IMR-90 (cell line): ENCODE measurements around the gene WLS. TPM values are rescaled to one million over a fixed set of nuclear protein-coding genes. Genes with fewer than 3 reads are reported as not detected.

Experiments used
- ATAC-seq: fragments of 200-7000 bp; cut with Tn5 transposase; 2 replicates; pipeline ENCODE4 v1.9.1; 2020; ENCODE audit warnings: low read depth, mild to moderate bottlenecking, moderate library complexity
- BruUV-seq: library from RNA; stranded (reverse); fragments of 400-500 nt; replicated peaks from 2 replicates; lab custom pipeline; 2021; lab: Mats Ljungman, UMichigan
- CTCF ChIA-PET: fragments of 300-600 bp; formaldehyde crosslinking; extraction: SDS; loops from one replicate; lab custom pipeline; 2021; ENCODE audit warnings: antibody characterized with exemption; lab: Yijun Ruan, JAX
- POLR2A ChIA-PET: fragments of 300-600 bp; sonication (Branson Sonifier 250); formaldehyde crosslinking; loops from one replicate; lab custom pipeline; 2022; ENCODE audit warnings: antibody characterized with exemption; ENCODE audit not compliant: unreplicated experiment; lab: Charles Lee
- DNase-seq: peaks from one replicate; pipeline ENCODE4 v3.0.0; 2013
- H2AFZ ChIP-seq: replicated peaks from 2 replicates; pipeline ENCODE3; 2013; ENCODE audit warnings: low read length, mild to moderate bottlenecking; ENCODE audit not compliant: poor library complexity
- H2AK5ac ChIP-seq: 2 replicates; pipeline ENCODE4 v1.6.1; 2013; ENCODE audit warnings: low read depth, low read length, inconsistent platforms
- H2AK9ac ChIP-seq: replicated peaks from 2 replicates; pipeline ENCODE3; 2013; ENCODE audit warnings: mild to moderate bottlenecking, low read depth, low read length, moderate library complexity; ENCODE audit not compliant: poor library complexity
- H2BK120ac ChIP-seq: 2 replicates; pipeline ENCODE4 v1.6.1; 2013; ENCODE audit warnings: low read depth, low read length, inconsistent platforms
- H2BK15ac ChIP-seq: 3 replicates; pipeline ENCODE4 v1.6.1; 2013; ENCODE audit warnings: low read depth, low read length, inconsistent platforms
- H2BK20ac ChIP-seq: 2 replicates; pipeline ENCODE4 v1.6.1; 2013; ENCODE audit warnings: low read depth, mild to moderate bottlenecking, inconsistent platforms, low read length, moderate library complexity
- H2BK5ac ChIP-seq: 2 replicates; pipeline ENCODE4 v1.6.1; 2013; ENCODE audit warnings: mild to moderate bottlenecking, low read depth, low read length, inconsistent platforms; ENCODE audit not compliant: poor library complexity, severe bottlenecking
- H3K14ac ChIP-seq: replicated peaks from 2 replicates; pipeline ENCODE4 v1.6.1; 2013; ENCODE audit warnings: low read depth, low read length, inconsistent platforms
- H3K18ac ChIP-seq: 2 replicates; pipeline ENCODE4 v1.6.1; 2013; ENCODE audit warnings: low read depth, low read length, control low read depth
- H3K23ac ChIP-seq: 2 replicates; pipeline ENCODE4 v1.6.1; 2013; ENCODE audit warnings: low read depth, low read length, inconsistent platforms
- H3K27ac ChIP-seq: 2 replicates; pipeline ENCODE4 v1.5.1; 2013; ENCODE audit warnings: mild to moderate bottlenecking, control low read depth, low read length; ENCODE audit not compliant: insufficient read depth
- H3K27me3 ChIP-seq: 2 replicates; pipeline ENCODE4 v1.6.1; 2013; ENCODE audit warnings: low read length; ENCODE audit not compliant: control insufficient read depth, insufficient read depth
- H3K36me3 ChIP-seq: 2 replicates; pipeline ENCODE4 v1.6.1; 2013; ENCODE audit warnings: low read length, mixed read lengths; ENCODE audit not compliant: control insufficient read depth, insufficient read depth
- H3K4ac ChIP-seq: 2 replicates; pipeline ENCODE4 v1.6.1; 2013; ENCODE audit warnings: low read depth, low read length, inconsistent platforms
- H3K4me1 ChIP-seq: 2 replicates; pipeline ENCODE4 v1.6.1; 2013; ENCODE audit warnings: low read length, mixed read lengths; ENCODE audit not compliant: control insufficient read depth, insufficient read depth
- H3K4me2 ChIP-seq: 2 replicates; pipeline ENCODE4 v1.6.1; 2013; ENCODE audit warnings: low read depth, mild to moderate bottlenecking, control low read depth, low read length, moderate library complexity
- H3K4me3 ChIP-seq: 2 replicates; pipeline ENCODE4 v1.5.1; 2013; ENCODE audit warnings: low read depth, mild to moderate bottlenecking, control low read depth, low read length, moderate library complexity; ENCODE audit not compliant: insufficient read depth
- H3K56ac ChIP-seq: 2 replicates; pipeline ENCODE4 v1.6.1; 2013; ENCODE audit warnings: low read length, inconsistent platforms; ENCODE audit not compliant: insufficient read depth; ENCODE audit errors: extremely low read depth
- H3K79me1 ChIP-seq, 2 experiments: 2 replicates each; pipeline ENCODE4 v1.6.1; 2013; ENCODE audit warnings: low read length in 2 of 2, inconsistent platforms in 1 of 2, low read depth in 1 of 2
- H3K9ac ChIP-seq: 2 replicates; pipeline ENCODE4 v1.6.1; 2013; ENCODE audit warnings: low read depth, low read length, control low read depth
- H3K9me1 ChIP-seq: 2 replicates; pipeline ENCODE4 v1.6.1; 2013; ENCODE audit warnings: low read length, inconsistent platforms; ENCODE audit not compliant: insufficient read depth
- H3K9me3 ChIP-seq: 2 replicates; pipeline ENCODE4 v1.6.1; 2013; ENCODE audit warnings: low read length; ENCODE audit not compliant: control insufficient read depth, insufficient read depth
- H4K20me1 ChIP-seq: 2 replicates; pipeline ENCODE4 v1.6.1; 2013; ENCODE audit warnings: low read length, inconsistent platforms; ENCODE audit not compliant: insufficient read depth
- H4K5ac ChIP-seq: 2 replicates; pipeline ENCODE4 v1.6.1; 2013; ENCODE audit warnings: mild to moderate bottlenecking, low read depth, low read length, control low read depth
- H4K8ac ChIP-seq, 2 experiments: 2 replicates each; pipeline ENCODE4 v1.6.1; 2013; ENCODE audit warnings: low read depth in 2 of 2, low read length in 2 of 2, control low read depth in 1 of 2, inconsistent platforms in 1 of 2
- H4K91ac ChIP-seq: 2 replicates; pipeline ENCODE4 v1.6.1; 2013; ENCODE audit warnings: low read depth, low read length, inconsistent platforms; ENCODE audit not compliant: insufficient read depth
- MAFK ChIP-seq: IDR thresholded peaks from 2 replicates; pipeline ENCODE4 v1.6.1; 2012; ENCODE audit warnings: low read depth, low read length, improper control_type of control experiment
- RAD21 ChIP-seq: IDR thresholded peaks from 2 replicates; pipeline ENCODE4 v1.6.1; 2012; ENCODE audit warnings: low read length, improper control_type of control experiment
- WGBS, 2 experiments: methylation state at CpG; one replicate each; pipeline versions ENCODE4 v1.1.5 to v1.1.7; 2013; ENCODE audit warnings: missing lambda C conversion rate in 2 of 2; ENCODE audit not compliant: insufficient read length in 1 of 2; ENCODE audit errors: extremely low coverage in 2 of 2; 5-methylcytosine and 5-hydroxymethylcytosine counted together
- dilution Hi-C: fragments of 300-500 bp; cut with HindIII; formaldehyde crosslinking; loops from one replicate; pipeline ENCODE4 v1.14.3; 2018; ENCODE audit warnings: low sequenced_read_pairs; ENCODE audit not compliant: unreplicated experiment
- in situ Hi-C: fragments of 300-500 bp; cut with MboI; formaldehyde crosslinking; loops from 3 replicates; pipeline ENCODE4 v1.14.3; 2019; ENCODE audit warnings: low sequenced_read_pairs, inconsistent platforms, mixed read lengths
- intact Hi-C: fragments of 100-400 bp; cut with micrococcal nuclease; formaldehyde crosslinking; loops from 2 replicates; pipeline ENCODE4 v1.10.0; 2022
- polyA plus RNA-seq, 3 experiments: library from polyadenylated mRNA; depleted of rRNA; stranded (reverse); fragments of >200 nt; gene quantifications; 2 replicates each; pipeline ENCODE4 v1.2.3, GENCODE V29; 2012; ENCODE audit warnings: low replicate concordance in 1 of 3
- total RNA-seq: library from RNA; depleted of rRNA; stranded (reverse); fragments of >200 nt; gene quantifications from 2 replicates; pipeline ENCODE4 v1.2.3, GENCODE V29; 2012

WLS gene
- total and polyA plus RNA-seq, 2 of the 4 experiments (the other 2 are of a cell fraction), result 152 to 157 TPM

DNA sequence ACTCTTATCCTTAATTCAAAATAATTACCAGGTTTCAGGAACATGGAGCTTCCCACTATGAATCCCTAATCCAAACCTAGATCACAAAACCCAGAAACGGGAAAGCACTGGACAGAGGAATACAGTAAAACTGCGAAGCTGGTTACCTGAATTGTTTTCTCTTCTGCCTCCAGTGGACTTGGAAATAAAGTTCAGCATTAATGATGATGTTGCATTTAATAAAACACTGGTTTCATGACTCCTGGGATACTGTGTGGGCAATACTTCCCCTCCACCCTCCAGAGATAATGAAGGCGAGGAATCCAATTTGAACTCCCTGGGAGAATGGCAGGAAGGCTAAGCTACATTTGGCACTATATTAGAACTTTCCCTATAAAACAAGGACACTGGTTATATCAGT is 65.1 kb downstream of the WLS start:
- no CpG with 5 or more reads among the region's 3 CpGs for WGBS, 2 experiments

More for the DNA sequence above, 65.1 kb downstream of the WLS start:
- Histone ChIP-seq H3K27ac (no peak overlapping the region), H3K36me3 (peaks cover 18% of the 10 kb centered on the region), H2BK5ac (no peak overlapping the region), H3K9me1 (peaks cover 16% of the 10 kb centered on the region), H3K27me3 (no peaks in the 10 kb centered on the region), H3K23ac (no peak overlapping the region), H3K4me1 (peaks cover 2% of the 10 kb centered on the region), H2BK120ac (no peak overlapping the region), H2BK15ac (no peak overlapping the region), H3K9ac (no peak overlapping the region), H3K56ac (no peak overlapping the region), H2AK5ac (no peak overlapping the region), H4K8ac (no peak overlapping the region), H2AK9ac (no peak overlapping the region), H3K9me3 (no peaks in the 10 kb centered on the region), H3K4ac (no peak overlapping the region), H3K14ac (no peak overlapping the region), H2AFZ (no peak overlapping the region), H3K18ac (no peak overlapping the region), H4K5ac (no peak overlapping the region), H4K20me1 (peaks cover 4% of the 10 kb centered on the region; the same call in 1 of the 2 replicates), H3K4me3 (no peak overlapping the region), H4K91ac (no peak overlapping the region), H3K4me2 (no peak overlapping the region), H3K79me1 (peaks cover 37 to 75% of the 10 kb centered on the region in 2 experiments), H2BK20ac (no peak overlapping the region)
- no TSS peak for BruUV-seq
- in situ Hi-C loops (no loop called here), dilution Hi-C loops (no loop called here), intact Hi-C loops (no loop called here)
- POLR2A ChIA-PET, result no interaction called here
- ATAC-seq (no peak), DNase-seq (no peak)
- CTCF ChIA-PET, result interaction anchor here (1.2 kb wide), 2 partner anchors 35 to 176 kb away, joined by 3 read pairs; no protein-coding TSS in a partner anchor
- TF ChIP-seq MAFK (peak; percentile 63), RAD21 (no peak)
